Endothelial cell of umbilical vein (primary cell): ENCODE results near the gene NIF3L1.

Source experiments
- EZH2 ChIP-seq: IDR thresholded peaks from 2 replicates; pipeline ENCODE4 v1.6.1; 2012; ENCODE audit warnings: borderline replicate concordance, low read depth, mild to moderate bottlenecking, moderate library complexity, low read length, inconsistent platforms; ENCODE audit not compliant: severe bottlenecking
- GATA2 ChIP-seq: IDR thresholded peaks from 2 replicates; pipeline ENCODE4 v1.7.0; 2011; ENCODE audit warnings: low read depth, mild to moderate bottlenecking, moderate library complexity, mixed read lengths, low read length; ENCODE audit not compliant: insufficient read length, insufficient read depth
- JUN ChIP-seq: IDR thresholded peaks from 2 replicates; pipeline ENCODE4 v1.6.1; 2011; ENCODE audit warnings: borderline replicate concordance, low read depth; ENCODE audit not compliant: insufficient read length, insufficient read depth
- POLR2A ChIP-seq: IDR thresholded peaks from 2 replicates; pipeline ENCODE4 v1.6.1; 2012; ENCODE audit warnings: low read depth, mild to moderate bottlenecking, control low read depth, low read length
- TF ChIP-seq, protein P1 (sequence below), 2 donors: IDR thresholded peaks; 1 replicate in 1 of 2; 2 replicates in 1 of 2; pipeline ENCODE4 v1.5.1; 2011; ENCODE audit warnings: low read length in 2 of 2, mild to moderate bottlenecking in 2 of 2, moderate library complexity in 2 of 2, control low read depth in 1 of 2, inconsistent platforms in 1 of 2, low read depth in 1 of 2; ENCODE audit not compliant: insufficient read depth in 1 of 2; ENCODE audit errors: extremely low read depth in 1 of 2

DNA sequence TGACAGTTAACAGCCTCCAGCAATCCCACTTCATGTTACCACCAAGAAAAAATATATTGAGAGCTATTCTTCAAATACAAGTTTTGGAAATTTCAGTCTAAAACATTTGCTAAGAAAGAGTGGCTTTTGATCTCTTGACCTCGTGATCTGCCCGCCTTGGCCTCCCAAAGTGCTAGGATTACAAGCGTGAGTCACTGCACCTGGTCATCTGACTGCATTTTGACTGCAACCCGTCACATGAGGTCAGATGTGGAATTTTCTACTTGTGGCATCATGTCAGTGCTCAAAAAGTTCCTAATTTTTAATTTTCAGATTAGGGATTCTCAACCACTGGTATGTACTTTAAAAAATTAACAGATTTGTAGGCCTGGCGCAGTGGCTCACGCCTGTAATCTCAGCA, 15.6 kb upstream of the NIF3L1 start:
- no peak for TF ChIP-seq POLR2A
- TF ChIP-seq, protein P1, sequence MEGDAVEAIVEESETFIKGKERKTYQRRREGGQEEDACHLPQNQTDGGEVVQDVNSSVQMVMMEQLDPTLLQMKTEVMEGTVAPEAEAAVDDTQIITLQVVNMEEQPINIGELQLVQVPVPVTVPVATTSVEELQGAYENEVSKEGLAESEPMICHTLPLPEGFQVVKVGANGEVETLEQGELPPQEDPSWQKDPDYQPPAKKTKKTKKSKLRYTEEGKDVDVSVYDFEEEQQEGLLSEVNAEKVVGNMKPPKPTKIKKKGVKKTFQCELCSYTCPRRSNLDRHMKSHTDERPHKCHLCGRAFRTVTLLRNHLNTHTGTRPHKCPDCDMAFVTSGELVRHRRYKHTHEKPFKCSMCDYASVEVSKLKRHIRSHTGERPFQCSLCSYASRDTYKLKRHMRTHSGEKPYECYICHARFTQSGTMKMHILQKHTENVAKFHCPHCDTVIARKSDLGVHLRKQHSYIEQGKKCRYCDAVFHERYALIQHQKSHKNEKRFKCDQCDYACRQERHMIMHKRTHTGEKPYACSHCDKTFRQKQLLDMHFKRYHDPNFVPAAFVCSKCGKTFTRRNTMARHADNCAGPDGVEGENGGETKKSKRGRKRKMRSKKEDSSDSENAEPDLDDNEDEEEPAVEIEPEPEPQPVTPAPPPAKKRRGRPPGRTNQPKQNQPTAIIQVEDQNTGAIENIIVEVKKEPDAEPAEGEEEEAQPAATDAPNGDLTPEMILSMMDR (IDR thresholded peaks at IDR 0.05; ENCODE audit: extremely low read depth in 1 of 2, insufficient read depth in 1 of 2, low read depth in 1 of 2, low read length in 2 of 2) = no peak
- TF ChIP-seq JUN = no peak
- TF ChIP-seq EZH2 = no peak
- TF ChIP-seq GATA2 = no peak
